A673 (cell line): ENCODE data around the gene UNC79. TPM values are rescaled to one million over a fixed set of nuclear protein-coding genes. Genes with fewer than 3 reads are reported as not detected.

ENCODE experiments used
- BruUV-seq: library from RNA; stranded (reverse); fragments of 400-500 nt; replicated peaks from 2 replicates; lab custom pipeline; 2021; lab: Mats Ljungman, UMichigan
- CTCF ChIA-PET: fragments of 300-600 bp; sonication (Branson Sonifier 250); formaldehyde crosslinking; loops from one replicate; lab custom pipeline; 2022; ENCODE audit warnings: antibody characterized with exemption; lab: Charles Lee
- POLR2A ChIA-PET: fragments of 300-600 bp; sonication (Branson Sonifier 250); formaldehyde crosslinking; loops from one replicate; lab custom pipeline; 2022; ENCODE audit warnings: antibody characterized with exemption; ENCODE audit not compliant: low non-redundant PET; lab: Charles Lee
- DNase-seq: peaks from one replicate; pipeline ENCODE4 v3.0.0-alpha.2; 2015; ENCODE audit warnings: low spot score
- H3K27ac ChIP-seq: fragments of 200-600 bp; sonication (generic); 2 replicates; pipeline ENCODE4 v1.5.1; 2016; ENCODE audit warnings: mixed run types, low read depth, mild to moderate bottlenecking, mixed read lengths, antibody characterized with exemption, low read length; ENCODE audit not compliant: poor library complexity, severe bottlenecking
- H3K27me3 ChIP-seq: fragments of 200-600 bp; sonication (generic); replicated peaks from 2 replicates; pipeline ENCODE4 v1.6.1; 2017; ENCODE audit warnings: mixed run types, low read depth, mild to moderate bottlenecking, mixed read lengths, antibody characterized with exemption, low read length; ENCODE audit not compliant: insufficient read depth, poor library complexity
- H3K36me3 ChIP-seq: fragments of 200-600 bp; sonication (generic); 2 replicates; pipeline ENCODE4 v1.6.1; 2016; ENCODE audit warnings: mixed run types, mild to moderate bottlenecking, mixed read lengths, antibody characterized with exemption, low read length; ENCODE audit not compliant: insufficient read depth, poor library complexity, severe bottlenecking
- H3K4me1 ChIP-seq: fragments of 200-600 bp; sonication (generic); 2 replicates; pipeline ENCODE4 v1.6.1; 2017; ENCODE audit warnings: mixed run types, mild to moderate bottlenecking, mixed read lengths, antibody characterized with exemption, low read length; ENCODE audit not compliant: insufficient read depth, poor library complexity, severe bottlenecking
- H3K4me3 ChIP-seq: fragments of 200-600 bp; sonication (generic); 2 replicates; pipeline ENCODE4 v1.5.1; 2016; ENCODE audit warnings: low read depth, mixed run types, mild to moderate bottlenecking, mixed read lengths, low read length; ENCODE audit not compliant: poor library complexity, severe bottlenecking
- H3K9me3 ChIP-seq: fragments of 200-600 bp; sonication (generic); 2 replicates; pipeline ENCODE4 v1.6.1; 2016; ENCODE audit warnings: mixed run types, low read depth, mild to moderate bottlenecking, mixed read lengths, antibody characterized with exemption, low read length; ENCODE audit not compliant: poor library complexity, severe bottlenecking
- CTCF ChIP-seq: fragments of 300-800, 200-600 bp; sonication (generic); conservative IDR thresholded peaks from 2 replicates; pipeline ENCODE4 v1.5.1; 2017; ENCODE audit warnings: low read depth, mild to moderate bottlenecking, antibody characterized with exemption, low read length, moderate library complexity, mixed read lengths
- EZH2 ChIP-seq: fragments of 200-600 bp; sonication (generic); IDR thresholded peaks from 2 replicates; pipeline ENCODE4 v1.6.1; 2017; ENCODE audit warnings: borderline replicate concordance, low read depth, mild to moderate bottlenecking, mixed read lengths, antibody characterized with exemption, low read length; ENCODE audit not compliant: poor library complexity, severe bottlenecking
- intact Hi-C: fragments of 100-400 bp; cut with micrococcal nuclease; formaldehyde crosslinking; loops from one replicate; pipeline ENCODE4 v1.10.0; 2022; ENCODE audit not compliant: unreplicated experiment
- total RNA-seq: library from RNA; stranded (reverse); gene quantifications from 2 replicates; pipeline ENCODE4 v1.2.3, GENCODE V29; 2021

The UNC79 gene
- total RNA-seq, 1 experiment from 2014 or later = 0.15 TPM

- CTCF ChIA-PET = no interaction called here
Observed at GRCh38 chr14:93525696-93526451, 95.1 kb downstream of the UNC79 start.

DNA sequence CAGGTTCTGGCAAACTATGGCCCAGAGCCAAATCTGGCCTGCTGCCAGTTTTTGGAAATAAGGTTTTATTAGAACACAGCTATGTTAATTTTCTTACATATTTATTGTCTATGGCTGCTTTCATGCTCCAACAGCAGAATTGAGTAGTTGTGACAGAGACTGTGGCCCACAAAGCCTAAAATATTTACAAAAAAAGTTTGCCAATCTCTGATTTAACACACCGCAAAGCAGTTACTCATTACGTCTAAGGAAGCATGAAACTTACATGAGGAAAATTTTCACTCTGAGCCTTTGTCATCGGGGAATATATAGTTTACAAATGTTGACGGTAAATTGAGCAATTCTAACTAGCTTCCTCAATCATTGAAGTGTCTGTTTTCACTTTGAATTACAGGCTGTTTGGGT lies 96.5 kb downstream of the UNC79 start:
- H3K27me3 ChIP-seq = no peaks in the 10 kb centered on the region
- no peak overlapping the region for H3K4me3 ChIP-seq
- ChIA-PET POLR2A (no interaction called here), CTCF (no interaction called here)
- H3K27ac ChIP-seq = no peak overlapping the region
- DNase-seq = peak; percentile 19
- TF ChIP-seq EZH2 = no peak
- no peak for TF ChIP-seq CTCF
- BruUV-seq = no TSS peak
- H3K36me3 ChIP-seq = no peaks in the 10 kb centered on the region
- H3K9me3 ChIP-seq = no peaks in the 10 kb centered on the region
- intact Hi-C loops = no loop called here
- peaks cover 10% of the 10 kb centered on the region for H3K4me1 ChIP-seq

More at GRCh38 chr14:93525696-93526451, 95.1 kb downstream of the UNC79 start:
- Histone ChIP-seq H3K27me3 (no peaks in the 10 kb centered on the region), H3K9me3 (peaks cover 12% of the 10 kb centered on the region), H3K4me3 (no peak overlapping the region), H3K4me1 (peaks cover 10% of the 10 kb centered on the region), H3K36me3 (no peaks in the 10 kb centered on the region), H3K27ac (no peak overlapping the region)
- TF ChIP-seq EZH2 (no peak), CTCF (no peak)
- POLR2A ChIA-PET = no interaction called here
- BruUV-seq = no TSS peak
- intact Hi-C loops = no loop called here
- no peak for DNase-seq

DNA sequence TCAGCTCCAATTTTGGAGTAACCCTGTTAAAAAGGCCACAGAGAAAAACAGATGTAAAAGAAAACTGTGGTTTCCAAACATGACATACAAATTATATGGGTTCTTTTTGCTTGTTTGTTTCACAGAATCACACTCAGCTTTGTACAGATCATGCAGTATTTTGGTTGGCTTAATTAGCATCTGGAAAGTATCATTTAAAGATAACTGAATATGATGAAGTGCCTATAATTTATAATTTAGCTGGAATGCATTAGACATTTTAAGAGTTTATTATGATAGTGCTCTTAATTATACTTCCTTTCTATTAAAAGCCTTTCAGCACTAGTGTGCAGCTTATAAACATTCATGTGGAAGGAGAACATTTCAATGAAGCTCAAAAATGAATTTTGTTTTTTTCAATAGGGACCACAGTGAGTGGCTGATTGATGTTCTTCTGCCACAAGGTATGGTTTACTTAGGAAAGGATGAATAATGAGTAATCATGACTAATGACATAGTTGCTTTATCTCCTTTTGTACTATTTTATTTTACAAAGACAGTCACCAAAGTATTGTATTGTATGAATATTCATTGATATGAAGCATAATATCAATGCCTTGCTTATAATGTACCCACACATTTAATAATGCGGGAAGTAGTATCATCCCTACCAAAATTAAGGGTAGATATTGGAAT lies 98.3 kb downstream of the UNC79 start:
- Histone ChIP-seq H3K27me3 (no peaks in the 10 kb centered on the region), H3K36me3 (no peaks in the 10 kb centered on the region), H3K4me3 (no peak overlapping the region), H3K27ac (no peak overlapping the region), H3K4me1 (peaks cover 10% of the 10 kb centered on the region), H3K9me3 (no peaks in the 10 kb centered on the region)
- intact Hi-C loops = no loop called here
- no peak for DNase-seq
- POLR2A ChIA-PET = no interaction called here
- BruUV-seq = no TSS peak
- CTCF ChIA-PET = no interaction called here
- TF ChIP-seq CTCF = no peak
- no peak for TF ChIP-seq EZH2
